HG03558 (cell line): ENCODE data around the gene EXOC3L2.
"Not testable (repeated sequence)": the region's sequence is repeated elsewhere in the genome, so short reads cannot be mapped to it uniquely, and the experiment has no call there.

ENCODE experiments used
- ATAC-seq: cut with Tn5 transposase; IDR thresholded peaks from one replicate; pipeline ENCODE4 v1.9.1; 2021; ENCODE audit warnings: moderate number of reproducible peaks; ENCODE audit not compliant: unreplicated experiment; ENCODE audit errors: extremely low read depth

Gene EXOC3L2

DNA sequence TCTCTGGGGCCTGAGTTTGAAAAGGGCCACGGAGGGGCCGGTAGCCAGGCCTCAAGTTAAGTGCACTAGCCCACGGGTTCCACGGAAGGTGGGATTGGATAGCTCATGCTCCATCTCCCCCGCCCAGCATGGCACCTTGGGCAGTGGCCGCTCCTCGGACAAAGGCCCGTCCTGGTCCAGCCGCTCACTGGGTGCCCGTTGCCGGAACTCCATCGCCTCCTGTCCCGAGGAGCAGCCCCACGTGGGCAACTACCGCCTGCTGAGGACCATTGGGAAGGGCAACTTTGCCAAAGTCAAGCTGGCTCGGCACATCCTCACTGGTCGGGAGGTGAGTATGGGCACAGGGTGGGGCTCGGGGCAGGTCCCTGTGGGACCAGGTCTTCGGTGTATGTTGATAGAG is 13.7 kb upstream of the EXOC3L2 start:
- no peak for ATAC-seq

DNA sequence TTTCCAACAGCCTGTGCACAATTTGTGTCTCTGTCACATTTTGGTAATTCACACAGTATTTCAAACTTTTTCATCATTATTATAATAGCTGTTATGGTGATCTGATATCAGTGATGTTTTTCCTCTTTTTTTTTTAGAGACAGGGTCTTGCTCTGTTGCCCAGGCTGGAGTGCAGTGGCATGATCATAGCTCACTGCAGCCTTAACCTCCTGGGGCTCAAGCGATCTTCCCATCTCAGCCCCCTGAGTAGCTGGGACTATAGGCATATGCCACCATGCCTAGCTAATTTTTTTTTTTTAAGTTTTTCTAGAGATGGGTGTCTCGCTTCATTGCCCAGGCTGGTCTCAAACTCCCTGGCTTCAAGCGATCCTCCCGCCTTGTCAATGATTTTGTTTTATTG is 11.6 kb upstream of the EXOC3L2 start:
- no peak for ATAC-seq

DNA sequence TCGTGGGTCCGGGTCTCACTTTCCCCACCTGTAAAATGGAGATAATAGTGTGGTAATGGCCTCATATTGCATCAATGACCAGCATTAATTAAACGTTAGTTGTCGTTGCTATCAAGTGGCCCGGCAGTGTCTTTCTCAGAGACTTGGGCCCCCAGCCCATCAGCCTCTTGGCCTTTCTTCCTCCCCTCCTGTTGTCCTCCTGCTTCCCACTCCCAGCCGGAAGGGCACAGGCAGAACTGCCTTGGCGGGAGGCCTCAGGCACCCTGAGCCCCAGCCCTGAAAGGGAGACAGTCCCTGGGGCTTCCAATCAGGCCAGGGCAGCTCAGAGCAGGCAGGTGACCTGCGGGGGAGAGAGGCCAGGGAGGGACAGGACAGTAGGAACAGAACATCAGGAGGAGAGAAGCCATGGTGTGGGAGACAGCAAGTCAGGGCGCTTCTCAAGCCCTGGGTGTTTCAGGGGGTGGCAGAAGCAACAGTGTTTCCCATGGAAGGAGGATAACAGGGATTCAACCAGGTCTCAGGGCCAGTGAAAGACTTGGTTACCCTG is 10.5 kb upstream of the EXOC3L2 start:
- no peak for ATAC-seq

DNA sequence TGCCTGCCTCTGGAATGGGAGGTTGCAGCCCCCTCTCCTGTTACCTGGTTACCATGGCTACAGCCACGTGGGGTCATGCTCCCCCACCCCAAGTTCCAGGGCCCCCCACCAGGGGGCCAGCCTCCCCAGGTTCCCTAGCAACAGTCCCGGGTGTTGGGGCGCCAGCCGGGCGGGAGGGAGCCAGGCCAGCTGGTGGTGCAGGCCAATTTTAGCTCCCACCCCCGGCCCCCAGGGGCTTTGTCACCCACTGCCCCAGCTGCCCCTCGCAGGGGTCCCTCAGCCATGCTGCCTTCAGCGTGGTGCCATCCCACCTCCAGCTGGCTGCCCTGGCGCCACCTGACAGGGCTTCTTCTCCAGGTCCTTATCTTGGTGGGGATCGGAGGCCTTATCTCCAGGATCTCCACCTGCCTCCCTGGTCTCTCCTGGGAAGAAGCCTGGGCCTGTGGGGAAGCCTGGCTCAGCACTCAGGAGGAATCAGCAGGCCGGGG is 8.9 kb upstream of the EXOC3L2 start:
- no peak for ATAC-seq

DNA sequence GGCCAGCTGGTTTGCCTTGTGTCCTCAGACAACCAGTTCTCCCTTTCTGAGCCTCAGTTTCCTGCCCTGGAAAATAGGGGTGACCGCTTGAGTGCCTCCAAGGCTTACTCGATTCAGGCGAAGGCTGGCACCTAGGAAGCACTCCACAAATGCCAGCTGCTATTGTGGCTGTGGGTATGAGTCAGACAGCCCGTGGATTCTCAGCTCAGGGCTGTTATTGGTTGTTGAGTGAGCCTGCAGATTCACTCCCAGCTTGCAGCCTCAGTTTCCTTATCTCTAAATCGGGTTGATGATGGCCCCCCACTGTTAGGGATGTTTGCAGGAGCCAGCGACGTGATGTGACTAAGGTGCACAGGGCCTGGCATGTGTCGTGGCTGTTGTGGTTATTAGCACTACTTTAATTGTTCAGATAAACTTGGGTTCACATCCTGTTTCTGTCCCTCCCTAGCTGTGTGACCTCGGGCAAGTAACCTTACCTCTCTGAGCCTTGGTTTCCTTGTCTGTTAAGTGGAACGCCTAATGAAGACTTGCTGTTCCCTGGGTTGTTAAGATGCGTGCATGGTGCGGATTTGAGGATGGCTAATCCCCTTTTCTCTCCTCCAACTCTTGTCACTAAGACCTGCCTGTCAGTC is 8.3 kb upstream of the EXOC3L2 start:
- ATAC-seq: no peak

DNA sequence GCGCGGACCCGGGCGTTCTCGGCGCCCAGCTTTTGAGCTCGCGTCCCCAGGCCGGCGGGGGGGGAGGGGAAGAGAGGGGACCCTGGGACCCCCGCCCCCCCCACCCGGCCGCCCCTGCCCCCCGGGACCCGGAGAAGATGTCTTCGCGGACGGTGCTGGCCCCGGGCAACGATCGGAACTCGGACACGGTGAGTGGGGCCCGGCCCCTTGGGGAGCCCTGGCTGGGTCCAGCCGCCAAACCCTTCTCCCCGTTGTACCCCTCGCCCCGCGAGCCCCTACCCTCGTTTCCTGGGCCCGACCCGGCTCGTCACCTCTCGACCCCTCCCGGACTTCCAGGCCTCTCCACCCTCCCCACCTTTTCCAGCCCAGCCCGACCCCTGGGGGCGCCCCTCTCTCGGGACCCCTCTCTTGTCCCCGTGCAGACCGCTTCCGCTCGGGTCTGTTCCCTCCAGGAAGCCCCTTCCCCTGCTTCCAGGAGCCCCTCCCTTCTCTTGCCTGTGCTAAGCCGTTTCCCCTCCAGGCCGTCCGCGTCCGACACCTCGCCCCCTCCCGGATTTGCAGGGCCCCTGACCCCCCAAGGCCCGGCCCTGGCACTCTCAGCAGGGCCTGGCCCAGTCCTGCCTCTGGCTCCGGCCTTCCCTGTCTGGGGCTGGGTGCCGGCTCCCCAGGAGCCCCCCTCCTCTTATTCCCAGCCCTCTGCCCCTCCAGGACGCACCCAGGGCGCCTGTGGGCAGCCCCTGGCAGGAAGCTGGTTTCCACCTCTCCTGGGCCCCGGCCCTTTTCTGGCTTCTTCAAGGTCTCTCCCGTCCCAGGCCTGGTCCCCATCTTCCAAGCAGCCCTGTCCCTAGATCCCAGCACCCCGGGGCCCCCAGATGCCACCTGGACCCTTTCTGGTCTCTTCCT is 6.5 kb upstream of the EXOC3L2 start:
- no peak for ATAC-seq

DNA sequence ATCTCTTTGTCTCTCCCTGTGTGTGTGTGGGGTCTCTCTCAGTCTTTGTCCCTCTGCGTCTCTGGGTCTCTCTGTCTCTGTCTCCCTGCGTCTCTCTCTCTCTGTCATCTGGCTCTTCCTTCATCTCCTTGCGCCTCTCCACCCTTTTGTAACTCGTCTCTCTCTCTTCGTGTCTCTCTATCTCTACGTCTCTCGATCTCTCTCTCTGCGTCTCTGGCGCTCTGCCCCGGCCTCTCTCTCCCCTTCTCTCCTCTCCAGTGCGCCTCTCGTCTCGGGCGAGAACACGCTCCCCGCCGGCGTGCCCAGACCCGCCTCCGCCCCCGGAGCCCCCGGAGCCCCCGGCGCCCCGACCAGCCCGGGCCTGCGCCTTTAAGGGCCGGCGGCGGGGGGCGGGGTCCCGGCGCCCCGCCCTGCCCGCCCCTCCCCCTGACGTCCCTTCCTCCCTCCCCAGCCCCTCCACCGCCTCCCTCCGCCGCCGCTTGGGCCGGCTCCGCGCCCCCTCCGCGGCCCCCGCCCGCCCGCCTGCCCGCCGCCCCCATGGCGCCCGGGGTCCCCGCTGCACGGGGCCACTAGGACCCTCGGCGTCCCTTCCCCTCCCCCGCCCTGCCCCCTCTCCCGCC is 5.7 kb upstream of the EXOC3L2 start, which contains the start of gene MARK4:
TSS of gene MARK4 (plus strand) at position 440 of the 620 bp plus-strand sequence. CDS start 318 bp downstream, outside the sequence.
- no peak for ATAC-seq

- ATAC-seq: no peak
Observed at GRCh38 chr19:45250216-45250831, 5.1 kb upstream of the EXOC3L2 start.

DNA sequence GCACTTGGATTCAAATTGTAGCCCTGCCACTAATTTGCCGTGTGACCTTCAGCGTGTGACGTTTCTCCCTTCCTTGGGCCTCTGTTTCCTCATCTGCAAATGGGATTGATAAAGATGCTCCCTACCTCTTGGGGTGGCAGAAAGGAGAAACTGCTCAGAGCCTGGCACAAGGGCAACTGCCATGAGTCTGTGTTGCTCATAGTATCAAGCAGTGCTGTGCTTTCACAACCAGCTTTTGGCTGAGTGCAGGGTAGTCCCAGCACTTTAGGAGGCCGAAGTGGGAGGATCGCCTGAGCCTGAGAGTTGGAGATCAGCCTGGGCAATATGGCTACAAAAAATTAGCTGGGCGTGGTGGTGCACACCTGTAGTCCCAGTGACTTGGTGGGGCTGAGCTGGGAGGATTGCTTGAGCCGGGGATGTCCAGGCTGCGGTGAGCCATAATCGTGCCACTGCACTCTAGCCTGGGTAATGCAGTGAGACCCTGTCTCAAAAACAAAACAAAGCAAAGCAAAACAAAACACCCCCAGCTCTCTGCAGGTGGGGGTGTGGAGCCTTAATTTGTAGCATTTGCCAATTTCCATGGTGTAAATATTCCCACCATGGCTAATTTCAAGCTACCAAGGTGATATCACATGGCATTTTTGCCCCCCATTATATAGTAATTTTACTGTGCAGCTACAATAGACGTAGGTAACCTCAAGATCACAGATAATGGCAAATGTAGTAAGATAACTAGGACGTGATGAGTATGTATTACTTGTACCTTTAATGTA is 4.2 kb upstream of the EXOC3L2 start:
- no peak for ATAC-seq

- ATAC-seq: no peak
Observed at GRCh38 chr19:45247136-45247535, 1.9 kb upstream of the EXOC3L2 start.

DNA sequence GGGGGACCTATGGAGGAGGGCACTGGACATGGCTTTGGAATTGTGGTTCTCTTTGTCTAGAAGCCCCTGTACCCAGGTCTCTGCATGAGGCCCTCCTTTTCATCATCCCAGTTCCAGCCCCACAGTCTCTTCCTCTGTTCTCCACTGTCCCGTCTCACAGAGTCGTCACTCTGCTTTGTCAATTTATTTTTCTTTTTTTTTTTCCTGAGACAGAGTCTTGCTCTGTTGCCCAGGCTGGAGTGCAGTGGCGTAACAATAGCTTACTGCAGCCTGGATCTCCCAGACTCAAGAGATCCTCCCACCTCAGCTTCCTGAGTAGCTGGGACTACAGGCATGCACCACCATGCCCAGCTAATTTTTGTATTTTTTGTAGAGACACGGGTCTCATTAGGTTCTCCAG is 619 bp upstream of the EXOC3L2 start:
- no peak for ATAC-seq

DNA sequence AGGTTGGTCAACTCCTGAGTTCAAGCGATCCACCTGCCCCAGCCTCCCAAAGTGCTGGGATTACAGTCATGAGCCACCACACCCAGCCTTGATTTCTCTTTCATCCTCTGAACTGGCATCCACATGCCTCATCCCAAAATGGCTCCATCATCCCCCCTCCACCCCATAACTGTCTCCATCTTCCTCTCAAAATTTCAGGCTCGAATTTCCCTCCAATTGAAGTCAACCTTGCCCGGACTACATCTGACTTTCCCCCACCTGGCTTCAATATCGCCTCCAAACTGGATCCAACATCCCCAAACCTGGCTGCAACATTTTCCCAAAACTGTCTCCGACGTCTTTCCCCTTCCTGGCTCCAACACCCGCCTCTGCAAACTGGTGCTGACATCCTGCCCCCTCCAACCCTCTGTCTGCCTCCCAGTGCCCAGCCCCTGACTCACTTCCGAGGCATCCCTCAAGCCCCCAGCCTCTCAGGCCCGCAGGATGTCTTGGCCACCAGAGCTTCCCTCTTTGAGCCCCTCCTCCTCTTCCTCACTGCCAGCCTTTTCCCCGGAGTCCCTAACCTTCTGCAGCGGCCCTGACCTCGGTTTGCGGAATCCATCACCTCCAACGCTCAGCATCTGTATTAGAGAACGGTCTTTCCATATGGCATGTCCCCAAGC is 943 bp downstream of the EXOC3L2 start:
- no peak for ATAC-seq

- no peak for ATAC-seq
Observed at GRCh38 chr19:45243144-45243732, 2.0 kb downstream of the EXOC3L2 start.

- no peak for ATAC-seq
Observed at GRCh38 chr19:45238556-45238955, 6.7 kb downstream of the EXOC3L2 start.

DNA sequence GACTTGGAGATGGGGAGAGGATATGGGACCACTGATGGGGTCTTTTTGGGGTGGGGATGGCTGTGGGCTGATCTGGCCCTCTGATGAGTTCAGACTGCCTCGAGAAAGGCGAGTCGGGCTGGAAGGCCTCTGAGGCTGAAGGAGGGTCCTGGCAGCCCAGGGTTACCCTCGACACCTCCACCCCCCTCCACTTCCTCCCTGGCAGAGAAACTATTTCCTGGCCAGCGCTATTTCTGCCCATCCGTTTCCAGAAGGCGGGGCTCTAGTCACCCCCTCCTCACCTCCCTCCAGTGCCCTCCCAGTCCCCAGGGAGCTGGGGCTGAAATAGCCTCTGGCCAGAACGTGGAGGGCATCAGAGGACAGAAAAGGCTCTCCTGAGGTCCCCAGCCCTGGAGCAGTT is 9.7 kb downstream of the EXOC3L2 start:
- ATAC-seq: no peak

GRCh38 chr19:45234089-45234869 is 10.9 kb downstream of the EXOC3L2 start:
- no peak for ATAC-seq

DNA sequence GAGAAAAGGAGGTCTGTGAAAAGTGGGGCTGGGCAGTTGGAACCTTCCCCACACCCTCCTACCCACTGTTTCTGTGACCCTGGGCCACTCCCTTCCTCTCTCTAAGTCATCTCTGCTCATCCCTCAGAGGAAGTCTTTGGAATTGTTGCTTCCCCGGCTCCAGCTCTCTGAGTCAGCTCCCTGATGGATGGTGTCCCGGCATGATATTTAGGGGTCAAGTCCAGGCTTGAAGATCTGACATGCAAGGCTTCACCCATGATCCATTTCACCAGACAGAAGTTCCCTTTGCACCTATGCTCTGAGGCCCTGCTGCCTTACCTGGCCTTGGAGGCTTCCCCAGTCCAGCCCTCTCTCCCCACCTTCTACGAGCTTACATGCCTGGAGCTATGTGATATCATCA is 13.3 kb downstream of the EXOC3L2 start:
- ATAC-seq: no peak

- ATAC-seq: not testable (repeated sequence)
Observed at GRCh38 chr19:45229056-45229455, 16.2 kb downstream of the EXOC3L2 start.
